B cell (primary cell): ENCODE data around the gene PLIN5. TPM values are rescaled to one million over a fixed set of nuclear protein-coding genes. Genes with fewer than 3 reads are reported as not detected.

ENCODE experiments used
- ATAC-seq: fragments of 200-7000 bp; cut with Tn5 transposase; one replicate; pipeline ENCODE4 v1.10.0; 2021; ENCODE audit warnings: low read depth, mild to moderate bottlenecking, moderate number of reproducible peaks, moderate library complexity
- CTCF ChIA-PET: fragments of 350-600 bp; sonication (Branson Sonifier 250); formaldehyde crosslinking; loops from one replicate; lab custom pipeline; 2021; ENCODE audit warnings: antibody characterized with exemption, inconsistent platforms; lab: Charles Lee
- POLR2A ChIA-PET: fragments of 350-600 bp; sonication (Branson Sonifier 250); formaldehyde crosslinking; loops from one replicate; lab custom pipeline; 2021; ENCODE audit warnings: antibody characterized with exemption; lab: Charles Lee
- DNase-seq: peaks from one replicate; pipeline ENCODE4 v3.0.0; 2013
- H2AFZ ChIP-seq: 2 replicates; pipeline ENCODE4 v1.6.1; 2012; ENCODE audit warnings: mild to moderate bottlenecking, low read depth, low read length; ENCODE audit not compliant: insufficient read depth, poor library complexity, severe bottlenecking
- H3K27ac ChIP-seq, 2 donors: 1 replicate in 1 of 2; 2 replicates in 1 of 2; pipeline ENCODE4 v1.5.1; 2012 to 2013; ENCODE audit warnings: low read length in 2 of 2, mild to moderate bottlenecking in 2 of 2, moderate library complexity in 1 of 2
- H3K27me3 ChIP-seq, 4 experiments: fragments of 200-600 bp in 1 of 4; sonication (generic) in 1 of 4; replicated peaks in 1 of 4; 1 replicate in 2 of 4; 2 replicates in 2 of 4; pipeline versions ENCODE4 v1.6.1 to v1.7.0; 2013 to 2016; ENCODE audit warnings: low read length in 3 of 4, mild to moderate bottlenecking in 2 of 4, mixed read lengths in 1 of 4, moderate library complexity in 1 of 4; ENCODE audit not compliant: insufficient read depth in 4 of 4, control insufficient read depth in 3 of 4; ENCODE audit errors: control extremely low read depth in 1 of 4
- H3K36me3 ChIP-seq, 2 experiments: replicated peaks in 1 of 2; 1 replicate in 1 of 2; 2 replicates in 1 of 2; pipeline versions ENCODE4 v1.6.1 to v1.7.1; 2013; ENCODE audit warnings: low read length in 1 of 2; ENCODE audit not compliant: insufficient read depth in 2 of 2, control insufficient read depth in 1 of 2; ENCODE audit errors: control extremely low read depth in 1 of 2, extremely low read depth in 1 of 2
- H3K4me1 ChIP-seq, 2 donors: fragments of 200-600 bp in 1 of 2; sonication (generic) in 1 of 2; 1 replicate in 1 of 2; 2 replicates in 1 of 2; pipeline versions ENCODE4 v1.5.1 to v1.6.1; 2013 to 2017; ENCODE audit warnings: low read length in 2 of 2; ENCODE audit not compliant: control insufficient read depth in 2 of 2, insufficient read depth in 2 of 2
- H3K4me2 ChIP-seq: replicated peaks from 2 replicates; pipeline ENCODE3; 2012; ENCODE audit warnings: mild to moderate bottlenecking, low read depth, low read length; ENCODE audit not compliant: poor library complexity, severe bottlenecking
- H3K4me3 ChIP-seq, 5 experiments: fragments of 200-600 bp in 1 of 5; sonication (generic) in 1 of 5; 1 replicate in 3 of 5; 2 replicates in 2 of 5; pipeline versions ENCODE4 v1.5.1 to v1.7.0; 2011 to 2016; ENCODE audit warnings: low read length in 4 of 5, mild to moderate bottlenecking in 4 of 5, low read depth in 2 of 5, control low read depth in 1 of 5, moderate library complexity in 1 of 5; ENCODE audit not compliant: insufficient read depth in 1 of 5; ENCODE audit errors: control extremely low read depth in 1 of 5, extremely low read depth in 1 of 5
- H3K79me2 ChIP-seq: fragments of 200-600 bp; sonication (generic); one replicate; pipeline ENCODE4 v1.6.0; 2016; ENCODE audit warnings: low read length; ENCODE audit not compliant: control insufficient read depth, insufficient read depth
- H3K9ac ChIP-seq: fragments of 200-600 bp; sonication (generic); 2 replicates; pipeline ENCODE4 v1.6.1; 2017; ENCODE audit warnings: mild to moderate bottlenecking, low read length, moderate library complexity
- H3K9me3 ChIP-seq, 3 donors: one replicate each; pipeline versions ENCODE4 v1.6.1 to v1.7.1; 2013; ENCODE audit warnings: low read length in 2 of 3; ENCODE audit not compliant: control insufficient read depth in 2 of 3, insufficient read depth in 1 of 3; ENCODE audit errors: control extremely low read depth in 1 of 3
- H4K20me1 ChIP-seq: 2 replicates; pipeline ENCODE4 v1.6.0; 2012; ENCODE audit warnings: mild to moderate bottlenecking, low read length; ENCODE audit not compliant: insufficient read depth, control insufficient read depth, poor library complexity, severe bottlenecking
- H3K27ac Mint-ChIP-seq: one replicate; pipeline ENCODE4 v1.8.0; 2021; ENCODE audit warnings: mixed read lengths
- H3K27me3 Mint-ChIP-seq: one replicate; pipeline ENCODE4 v1.8.0; 2021; ENCODE audit warnings: mixed read lengths
- H3K4me1 Mint-ChIP-seq: one replicate; pipeline ENCODE4 v1.8.0; 2021; ENCODE audit warnings: mixed read lengths
- H3K4me3 Mint-ChIP-seq: one replicate; pipeline ENCODE4 v1.8.0; 2021; ENCODE audit warnings: mixed read lengths
- H3K9me3 Mint-ChIP-seq: one replicate; pipeline ENCODE4 v1.8.0; 2022; ENCODE audit warnings: mixed read lengths; ENCODE audit not compliant: insufficient read depth
- EZH2 ChIP-seq: IDR thresholded peaks from 2 replicates; pipeline ENCODE4 v1.6.1; 2012; ENCODE audit warnings: borderline replicate concordance, low read depth, mild to moderate bottlenecking, moderate library complexity, low read length; ENCODE audit not compliant: insufficient read depth, poor library complexity, severe bottlenecking
- WGBS: methylation state at CpG from one replicate; pipeline ENCODE4 v1.1.5; 2013; ENCODE audit warnings: missing lambda C conversion rate; ENCODE audit not compliant: insufficient coverage; 5-methylcytosine and 5-hydroxymethylcytosine counted together
- intact Hi-C: fragments of 100-400 bp; cut with micrococcal nuclease; formaldehyde crosslinking; loops from one replicate; pipeline ENCODE4 v1.10.0; 2022
- polyA plus RNA-seq: library from polyadenylated mRNA; depleted of rRNA; stranded (reverse); fragments of >200 nt; gene quantifications from 2 replicates; pipeline ENCODE4 v1.2.3, GENCODE V29; 2012
- total RNA-seq, 2 donors: library from RNA; stranded (reverse); fragments of 120-200 nt in 1 of 2; gene quantifications; 1 replicate in 1 of 2; 2 replicates in 1 of 2; pipeline versions ENCODE4 v1.2.3 to v1.2.4, GENCODE V29; 2013 to 2022
- TF ChIP-seq, protein P1 (sequence below): fragments of 200-600 bp; IDR thresholded peaks from one replicate; pipeline ENCODE4 v1.8.0; 2022; ENCODE audit warnings: antibody characterized with exemption, mild to moderate bottlenecking

The PLIN5 gene
- total and polyA plus RNA-seq, 2 donors (not counting 1 experiment from before 2014, with no cell fraction given) = 0.15 to 0.27 TPM

DNA sequence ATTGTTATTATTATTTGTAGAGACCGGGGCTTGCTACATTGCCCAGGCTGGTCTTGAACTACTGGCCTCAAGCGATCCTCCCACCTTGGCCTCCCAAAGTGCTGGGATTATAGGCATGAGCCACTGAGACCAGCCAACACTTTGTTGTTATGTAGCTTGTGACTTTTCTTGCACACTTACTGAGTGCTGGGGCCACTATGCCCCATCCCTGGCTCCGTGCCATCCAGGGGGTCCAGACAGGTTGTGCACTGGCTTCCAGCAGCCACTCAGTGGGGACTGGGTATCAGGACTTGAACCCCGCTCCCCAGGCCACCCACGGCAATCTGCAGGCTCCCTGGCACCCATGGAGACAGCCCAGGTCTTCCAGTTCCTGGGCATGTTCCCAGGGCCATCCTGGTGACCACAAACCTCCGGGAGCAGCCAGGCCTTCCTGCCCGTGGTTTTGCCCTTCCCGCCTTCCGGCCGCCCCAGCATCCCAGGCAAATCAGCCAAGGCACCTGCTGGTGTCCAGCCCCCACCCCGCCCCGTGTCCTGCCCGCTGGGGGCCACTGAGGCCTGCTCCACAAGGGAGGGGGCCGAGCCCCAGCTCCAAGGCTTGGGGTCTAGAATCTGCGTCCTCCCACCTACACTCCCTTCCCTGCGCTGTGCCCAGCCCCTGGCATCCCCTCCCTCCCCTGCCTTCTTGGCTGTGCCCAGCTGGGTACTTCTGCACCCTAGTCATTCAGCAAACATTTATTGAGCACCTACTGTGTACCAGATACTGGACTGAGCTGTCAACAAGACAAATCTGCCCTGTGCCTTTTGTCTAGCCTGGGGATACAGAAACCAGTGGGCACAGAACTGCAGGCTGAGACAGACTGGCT lies 48.2 kb upstream of the PLIN5 start:
- DNase-seq (no peak), ATAC-seq (no peak)
- Histone ChIP-seq H3K9me3 (peaks cover 0 to 16% (median 0%) of the 10 kb centered on the region in 3 donors), H3K79me2 (no peaks in the 10 kb centered on the region), H3K27ac (no peak overlapping the region), H3K4me1 (peaks cover 15 to 18% of the 10 kb centered on the region in 2 donors), H3K36me3 (no peaks in the 10 kb centered on the region), H4K20me1 (no peaks in the 10 kb centered on the region), H3K9ac (no peak overlapping the region), H3K4me3 (no peak overlapping the region), H2AFZ (no peak overlapping the region), H3K27me3 (peaks cover 0 to 74% (median 45%) of the 10 kb centered on the region in 4 experiments), H3K4me2 (no peak overlapping the region)
- ChIA-PET POLR2A (no interaction called here), CTCF (no interaction called here)
- Mint-ChIP-seq H3K4me1 (peaks cover 14% of the 10 kb centered on the region), H3K27me3 (peaks cover 42% of the 10 kb centered on the region), H3K27ac (no peak overlapping the region), H3K9me3 (no peaks in the 10 kb centered on the region), H3K4me3 (no peak overlapping the region)
- intact Hi-C loops = no loop called here
- 25% methylated on average over 16 of the region's 16 CpGs for WGBS
- TF ChIP-seq EZH2 = no peak
- TF ChIP-seq, protein P1, sequence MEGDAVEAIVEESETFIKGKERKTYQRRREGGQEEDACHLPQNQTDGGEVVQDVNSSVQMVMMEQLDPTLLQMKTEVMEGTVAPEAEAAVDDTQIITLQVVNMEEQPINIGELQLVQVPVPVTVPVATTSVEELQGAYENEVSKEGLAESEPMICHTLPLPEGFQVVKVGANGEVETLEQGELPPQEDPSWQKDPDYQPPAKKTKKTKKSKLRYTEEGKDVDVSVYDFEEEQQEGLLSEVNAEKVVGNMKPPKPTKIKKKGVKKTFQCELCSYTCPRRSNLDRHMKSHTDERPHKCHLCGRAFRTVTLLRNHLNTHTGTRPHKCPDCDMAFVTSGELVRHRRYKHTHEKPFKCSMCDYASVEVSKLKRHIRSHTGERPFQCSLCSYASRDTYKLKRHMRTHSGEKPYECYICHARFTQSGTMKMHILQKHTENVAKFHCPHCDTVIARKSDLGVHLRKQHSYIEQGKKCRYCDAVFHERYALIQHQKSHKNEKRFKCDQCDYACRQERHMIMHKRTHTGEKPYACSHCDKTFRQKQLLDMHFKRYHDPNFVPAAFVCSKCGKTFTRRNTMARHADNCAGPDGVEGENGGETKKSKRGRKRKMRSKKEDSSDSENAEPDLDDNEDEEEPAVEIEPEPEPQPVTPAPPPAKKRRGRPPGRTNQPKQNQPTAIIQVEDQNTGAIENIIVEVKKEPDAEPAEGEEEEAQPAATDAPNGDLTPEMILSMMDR = no peak
